ENCODE measurements around the gene ATP8A1. TPM values are rescaled to one million over a fixed set of nuclear protein-coding genes. Genes with fewer than 3 reads are reported as not detected.

Gene ATP8A1
- total and polyA plus RNA-seq, 2 of the 8 experiments (the other 6 are each of a cell fraction or from before 2014, with no cell fraction given): 3.7 to 14.9 TPM

DNA sequence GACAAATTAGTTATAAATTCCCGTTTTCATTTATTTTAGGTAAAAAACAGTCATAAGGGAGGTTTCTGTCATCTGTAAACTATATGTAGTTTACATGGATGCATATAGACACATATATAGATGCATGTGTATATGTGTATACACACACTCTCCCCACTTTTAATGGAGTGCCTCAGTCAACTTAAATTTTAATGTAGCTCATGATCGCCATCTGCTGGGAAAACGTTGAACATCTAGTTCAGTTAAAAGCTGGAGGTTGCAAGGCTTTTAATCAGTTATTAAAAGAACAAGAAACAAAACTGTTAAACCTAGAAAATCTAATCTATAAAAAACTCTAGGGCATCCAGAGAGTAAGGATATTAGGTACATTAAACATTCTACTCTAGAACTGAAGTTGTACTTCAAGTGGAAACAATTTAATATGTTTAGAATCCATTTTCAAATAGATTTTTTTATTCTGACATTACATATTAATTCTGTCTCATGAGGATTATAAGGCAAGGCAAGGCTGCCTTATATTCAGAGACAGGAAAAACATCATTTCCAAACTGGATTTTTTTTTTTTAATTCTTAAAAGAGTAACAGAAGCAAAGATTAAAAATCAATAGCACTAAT is 137.0 kb downstream of the ATP8A1 start:
- H2BK15ac ChIP-seq (ENCODE audit: low read length): no peak overlapping the region
- no peak overlapping the region for H2BK12ac ChIP-seq (ENCODE audit: low read depth, low read length)
- no peaks in the 10 kb centered on the region for H3K79me2 ChIP-seq (ENCODE audit: control insufficient read depth in 1 of 2, insufficient read depth in 2 of 2, low read length in 2 of 2)
- WGBS, 2 experiments (ENCODE audit: extremely low coverage in 1 of 2, insufficient coverage in 1 of 2, insufficient read length in 1 of 2, insufficient replicate concordance in 2 of 2, low coverage in 1 of 2, low lambda C conversion rate in 2 of 2, missing lambda C conversion rate in 1 of 2): 7% methylated on average over 3 of the region's 3 CpGs; no CpG with 5 or more reads in 1 of the 2 experiments
- no peak overlapping the region for H3K18ac ChIP-seq (ENCODE audit: extremely low read depth, low read length)
- H3K14ac ChIP-seq (ENCODE audit: insufficient read length): no peak overlapping the region
- ChIA-PET POLR2A (ENCODE audit: partially characterized antibody) (interaction anchor here (0.7 to 1.5 kb wide), 3 partner anchors 103 to 150 kb away, joined by 3 read pairs; no protein-coding TSS in a partner anchor), CTCF (ENCODE audit: partially characterized antibody) (interaction anchor here (0.5 to 10.2 kb wide), 36 partner anchors 8 to 441 kb away, joined by 3 to 150 read pairs (median 4); partner anchors contain the start of gene SHISA3)
- no peak overlapping the region for H4K8ac ChIP-seq (ENCODE audit: extremely low read depth, insufficient read depth, low read length)
- H3K4me1 ChIP-seq (replicated peaks in 1 of 4; ENCODE audit: control insufficient read depth in 3 of 4, insufficient read depth in 4 of 4, low read length in 3 of 4): no peaks in the 10 kb centered on the region
- no peak overlapping the region for H3K56ac ChIP-seq (replicated peaks; ENCODE audit: insufficient read length, low read depth, low read length)
- H3K27me3 ChIP-seq (replicated peaks in 1 of 4; ENCODE audit: control insufficient read depth in 3 of 4, extremely low read depth in 1 of 4, insufficient read depth in 3 of 4, low read length in 3 of 4): peaks cover 0 to 4% (median under 1%) of the 10 kb centered on the region in 4 experiments; a peak in 2 of 7 replicates
- no peaks in the 10 kb centered on the region for H3K9me3 ChIP-seq (ENCODE audit: insufficient read depth in 2 of 2, low read depth in 1 of 2, low read length in 1 of 2)
- no peaks in the 10 kb centered on the region; a peak in 1 of 8 replicates for H3K36me3 ChIP-seq (ENCODE audit: control insufficient read depth in 2 of 4, insufficient read depth in 4 of 4, low read length in 3 of 4)
- no peaks in the 10 kb centered on the region for H3K23me2 ChIP-seq (ENCODE audit: low read depth, low read length)
- H4K20me1 ChIP-seq (replicated peaks in 1 of 2; ENCODE audit: control insufficient read depth in 1 of 2, insufficient read depth in 2 of 2, low read length in 2 of 2): no peaks in the 10 kb centered on the region
- no peak overlapping the region for H2BK120ac ChIP-seq (replicated peaks; ENCODE audit: low read depth, low read length)
- no peak overlapping the region for H2AK5ac ChIP-seq (ENCODE audit: low read depth, low read length)
- H2BK20ac ChIP-seq (ENCODE audit: low read length): no peak overlapping the region
- H3K9ac ChIP-seq (replicated peaks in 1 of 4; ENCODE audit: extremely low read depth in 1 of 4, low read depth in 3 of 4, low read length in 3 of 4): no peak overlapping the region
- peak; percentile 93 for FAIRE-seq
- H4K5ac ChIP-seq (ENCODE audit: insufficient read length, low read depth, low read length): no peak overlapping the region
- no peak overlapping the region for H3K23ac ChIP-seq (ENCODE audit: insufficient read length)
- no peak overlapping the region for H2AFZ ChIP-seq (ENCODE audit: low read length)
- no peak overlapping the region for H2BK5ac ChIP-seq (ENCODE audit: low read depth, low read length)
- no peak overlapping the region for H3K4me3 ChIP-seq (ENCODE audit: extremely low read depth in 1 of 4, insufficient read depth in 2 of 4, low read depth in 3 of 4, low read length in 4 of 4)
- H3K4me2 ChIP-seq (ENCODE audit: insufficient read depth in 1 of 2, low read depth in 2 of 2, low read length in 2 of 2): no peak overlapping the region
- no peak overlapping the region for H3K27ac ChIP-seq (ENCODE audit: low read depth, low read length)
- no peaks in the 10 kb centered on the region for H3K79me1 ChIP-seq (ENCODE audit: low read depth, low read length)
- peak in 1 of 2 experiments; percentile 65 for DNase-seq (ENCODE audit: low read depth in 1 of 2, low spot score in 2 of 2)
- no peak overlapping the region for H4K91ac ChIP-seq (replicated peaks; ENCODE audit: insufficient read length, low read length)
- no peak overlapping the region for H3K4ac ChIP-seq (replicated peaks; ENCODE audit: insufficient read length, low read depth, low read length)
- peak; percentile 83 to 86 for TF ChIP-seq RAD21 (IDR thresholded peaks at IDR 0.05 in 1 of 2, conservative IDR thresholded peaks at IDR 0.05 in 1 of 2; ENCODE audit: low read depth in 2 of 2, low read length in 2 of 2)
- TF ChIP-seq, protein P1, sequence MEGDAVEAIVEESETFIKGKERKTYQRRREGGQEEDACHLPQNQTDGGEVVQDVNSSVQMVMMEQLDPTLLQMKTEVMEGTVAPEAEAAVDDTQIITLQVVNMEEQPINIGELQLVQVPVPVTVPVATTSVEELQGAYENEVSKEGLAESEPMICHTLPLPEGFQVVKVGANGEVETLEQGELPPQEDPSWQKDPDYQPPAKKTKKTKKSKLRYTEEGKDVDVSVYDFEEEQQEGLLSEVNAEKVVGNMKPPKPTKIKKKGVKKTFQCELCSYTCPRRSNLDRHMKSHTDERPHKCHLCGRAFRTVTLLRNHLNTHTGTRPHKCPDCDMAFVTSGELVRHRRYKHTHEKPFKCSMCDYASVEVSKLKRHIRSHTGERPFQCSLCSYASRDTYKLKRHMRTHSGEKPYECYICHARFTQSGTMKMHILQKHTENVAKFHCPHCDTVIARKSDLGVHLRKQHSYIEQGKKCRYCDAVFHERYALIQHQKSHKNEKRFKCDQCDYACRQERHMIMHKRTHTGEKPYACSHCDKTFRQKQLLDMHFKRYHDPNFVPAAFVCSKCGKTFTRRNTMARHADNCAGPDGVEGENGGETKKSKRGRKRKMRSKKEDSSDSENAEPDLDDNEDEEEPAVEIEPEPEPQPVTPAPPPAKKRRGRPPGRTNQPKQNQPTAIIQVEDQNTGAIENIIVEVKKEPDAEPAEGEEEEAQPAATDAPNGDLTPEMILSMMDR (IDR thresholded peaks at IDR 0.05; ENCODE audit: control extremely low read depth in 1 of 3, insufficient read depth in 1 of 3, low read depth in 1 of 3, low read length in 3 of 3): peak in 2 of 3 experiments; percentile 55 to 61; a peak in 2 of 4 replicates
- no peak for TF ChIP-seq YY1 (IDR thresholded peaks at IDR 0.05; ENCODE audit: low read depth, low read length)
- TF ChIP-seq CBX5 (IDR thresholded peaks at IDR 0.05; ENCODE audit: low read depth, low read length): no peak
- no peak for TF ChIP-seq KDM4A (IDR thresholded peaks at IDR 0.05; ENCODE audit: low read depth, low read length, severe bottlenecking)
- TF ChIP-seq BCL11A (IDR thresholded peaks at IDR 0.05; ENCODE audit: low read depth in 2 of 2, low read length in 2 of 2): no peak
- no peak for TF ChIP-seq SRF (IDR thresholded peaks at IDR 0.05; ENCODE audit: low read depth, low read length)
- TF ChIP-seq, protein P2, sequence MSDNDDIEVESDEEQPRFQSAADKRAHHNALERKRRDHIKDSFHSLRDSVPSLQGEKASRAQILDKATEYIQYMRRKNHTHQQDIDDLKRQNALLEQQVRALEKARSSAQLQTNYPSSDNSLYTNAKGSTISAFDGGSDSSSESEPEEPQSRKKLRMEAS (IDR thresholded peaks at IDR 0.05): no peak
- no peak for TF ChIP-seq SIX5 (IDR thresholded peaks at IDR 0.05; ENCODE audit: low read depth, low read length)
